ENCODE results near the gene LRBA. TPM values are rescaled to one million over a fixed set of nuclear protein-coding genes. Genes with fewer than 3 reads are reported as not detected.

Gene LRBA
- total RNA-seq, 1 experiment from 2014 or later: 77.4 TPM

DNA sequence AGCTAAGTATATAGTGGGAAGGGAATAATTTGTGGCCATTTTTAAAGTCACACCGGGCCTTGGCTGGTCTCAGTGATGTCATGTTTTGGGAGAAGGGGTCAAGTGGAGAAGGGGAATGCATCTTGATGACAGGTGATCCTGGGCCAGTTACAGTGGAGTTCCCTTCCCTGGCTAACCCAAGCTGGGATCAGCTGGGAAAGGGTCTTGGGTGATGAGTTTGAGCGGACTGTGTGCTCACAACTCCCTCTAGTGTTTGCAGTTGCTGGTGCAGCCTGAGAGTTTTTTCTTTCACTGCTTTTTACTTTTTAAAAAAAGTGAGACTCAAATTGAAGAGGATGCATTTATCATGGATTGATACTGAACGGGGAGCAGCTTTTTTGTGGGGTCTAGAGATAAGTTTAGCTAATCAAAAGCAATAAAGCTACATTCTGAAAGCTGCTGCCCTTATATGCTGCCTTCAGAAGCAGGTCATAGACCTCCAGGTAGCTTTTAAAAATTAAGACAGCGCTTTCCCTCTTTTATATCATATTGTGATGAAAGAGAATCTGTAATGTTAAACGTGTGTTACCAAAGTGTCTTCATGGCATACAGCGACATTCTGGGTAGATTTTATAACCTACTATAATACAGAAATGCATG is 772.1 kb downstream of the LRBA start:
- intact Hi-C loops (cut with micrococcal nuclease; ENCODE audit: unreplicated experiment): loop anchor here (1.0 to 10.0 kb wide), 5 partner anchors 168 to 328 kb away; partner anchors contain the start of gene DCLK2
- ChIA-PET POLR2A (ENCODE audit: unreplicated experiment) (interaction anchor here (0.6 kb wide), 1 partner anchor 34 kb away, joined by 3 read pairs; no protein-coding TSS in a partner anchor), CTCF (interaction anchor here (0.6 to 1.1 kb wide), 3 partner anchors 29 to 240 kb away, joined by 3 read pairs; no protein-coding TSS in a partner anchor)
- Histone ChIP-seq H3K36me3 (ENCODE audit: low read depth) (no peaks in the 10 kb centered on the region), H3K4me2 (no peak overlapping the region), H3K9me3 (ENCODE audit: insufficient read depth, low read depth) (no peaks in the 10 kb centered on the region), H3F3A (ENCODE audit: insufficient read depth, low read depth) (no peaks in the 10 kb centered on the region), H2AFZ (no peak overlapping the region), H3K4me1 (replicated peaks; ENCODE audit: insufficient read depth) (no peaks in the 10 kb centered on the region), H3K79me2 (ENCODE audit: low read depth) (no peaks in the 10 kb centered on the region), H3K4me3 (no peak overlapping the region), H3K9me2 (ENCODE audit: insufficient read depth) (no peaks in the 10 kb centered on the region), H3K27ac (no peak overlapping the region), H4K20me1 (ENCODE audit: insufficient read depth) (no peaks in the 10 kb centered on the region), H3K27me3 (ENCODE audit: insufficient read depth, low read depth) (no peaks in the 10 kb centered on the region)
- BruUV-seq (replicated peaks): no TSS peak
- DNase-seq: peak in 1 of 2 experiments; percentile 34
- TF ChIP-seq EZH2 (IDR thresholded peaks at IDR 0.05; ENCODE audit: low read depth): no peak
- TF ChIP-seq, protein P1, sequence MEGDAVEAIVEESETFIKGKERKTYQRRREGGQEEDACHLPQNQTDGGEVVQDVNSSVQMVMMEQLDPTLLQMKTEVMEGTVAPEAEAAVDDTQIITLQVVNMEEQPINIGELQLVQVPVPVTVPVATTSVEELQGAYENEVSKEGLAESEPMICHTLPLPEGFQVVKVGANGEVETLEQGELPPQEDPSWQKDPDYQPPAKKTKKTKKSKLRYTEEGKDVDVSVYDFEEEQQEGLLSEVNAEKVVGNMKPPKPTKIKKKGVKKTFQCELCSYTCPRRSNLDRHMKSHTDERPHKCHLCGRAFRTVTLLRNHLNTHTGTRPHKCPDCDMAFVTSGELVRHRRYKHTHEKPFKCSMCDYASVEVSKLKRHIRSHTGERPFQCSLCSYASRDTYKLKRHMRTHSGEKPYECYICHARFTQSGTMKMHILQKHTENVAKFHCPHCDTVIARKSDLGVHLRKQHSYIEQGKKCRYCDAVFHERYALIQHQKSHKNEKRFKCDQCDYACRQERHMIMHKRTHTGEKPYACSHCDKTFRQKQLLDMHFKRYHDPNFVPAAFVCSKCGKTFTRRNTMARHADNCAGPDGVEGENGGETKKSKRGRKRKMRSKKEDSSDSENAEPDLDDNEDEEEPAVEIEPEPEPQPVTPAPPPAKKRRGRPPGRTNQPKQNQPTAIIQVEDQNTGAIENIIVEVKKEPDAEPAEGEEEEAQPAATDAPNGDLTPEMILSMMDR (conservative IDR thresholded peaks at IDR 0.05): peak; percentile 82

DNA sequence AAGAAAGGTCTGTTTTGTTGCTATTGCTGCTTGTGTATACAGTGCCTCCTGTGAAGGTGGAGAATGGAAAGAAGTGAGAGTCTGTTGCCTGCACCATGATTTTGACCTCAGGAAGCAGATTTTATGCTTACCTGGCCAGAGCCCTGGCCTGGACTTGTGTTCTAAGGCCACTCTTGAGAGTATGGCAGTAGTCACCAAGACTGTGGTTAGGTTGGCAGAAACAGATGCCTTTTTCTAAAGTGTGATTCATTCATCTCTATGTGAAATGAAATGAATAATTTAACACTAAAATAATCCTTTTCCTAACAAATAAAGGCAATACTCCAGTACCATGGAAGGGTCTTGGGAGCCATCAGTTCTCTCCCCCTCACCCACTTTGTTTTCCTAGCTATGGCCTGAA is 775.1 kb downstream of the LRBA start:
- intact Hi-C loops (cut with micrococcal nuclease; ENCODE audit: unreplicated experiment): loop anchor here (10.0 kb wide), 2 partner anchors 165 to 325 kb away; partner anchors contain the start of gene DCLK2

DNA sequence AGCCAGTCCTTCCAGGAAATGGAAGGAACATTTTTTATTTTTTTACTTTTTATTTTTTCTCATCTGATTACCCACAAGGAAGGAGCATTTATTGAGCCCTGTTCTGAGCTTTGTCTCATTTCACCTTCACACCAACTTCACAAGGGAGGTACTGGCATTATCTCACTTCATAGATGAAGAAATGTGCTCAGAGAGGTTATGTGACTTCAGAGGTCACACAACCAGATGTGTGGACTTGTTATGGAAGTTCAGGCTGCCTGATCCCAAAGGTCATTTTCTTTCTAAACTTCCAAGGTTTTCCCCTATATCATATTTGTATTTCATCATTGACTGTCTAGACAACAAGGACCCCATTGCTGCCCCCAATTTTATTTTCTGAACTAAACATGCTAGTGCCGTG is 776.5 kb downstream of the LRBA start:
- Histone ChIP-seq H3K27me3 (ENCODE audit: insufficient read depth, low read depth) (no peaks in the 10 kb centered on the region), H2AFZ (no peak overlapping the region), H3K9me2 (ENCODE audit: insufficient read depth) (no peaks in the 10 kb centered on the region), H3K27ac (no peak overlapping the region), H3K4me1 (replicated peaks; ENCODE audit: insufficient read depth) (peaks cover 14% of the 10 kb centered on the region), H4K20me1 (ENCODE audit: insufficient read depth) (no peaks in the 10 kb centered on the region), H3K36me3 (ENCODE audit: low read depth) (no peaks in the 10 kb centered on the region), H3K9me3 (ENCODE audit: insufficient read depth, low read depth) (no peaks in the 10 kb centered on the region), H3K79me2 (ENCODE audit: low read depth) (no peaks in the 10 kb centered on the region), H3F3A (ENCODE audit: insufficient read depth, low read depth) (no peaks in the 10 kb centered on the region), H3K4me2 (no peak overlapping the region), H3K4me3 (no peak overlapping the region)
- ChIA-PET CTCF (no interaction called here), POLR2A (ENCODE audit: unreplicated experiment) (no interaction called here)
- intact Hi-C loops (cut with micrococcal nuclease; ENCODE audit: unreplicated experiment): no loop called here
- BruUV-seq (replicated peaks): no TSS peak
- TF ChIP-seq, protein P1 (conservative IDR thresholded peaks at IDR 0.05): no peak
- no peak for TF ChIP-seq EZH2 (IDR thresholded peaks at IDR 0.05; ENCODE audit: low read depth)
- DNase-seq: no peak

More for the DNA sequence above, 775.1 kb downstream of the LRBA start:
- Histone ChIP-seq H3K79me2 (ENCODE audit: low read depth) (no peaks in the 10 kb centered on the region), H3K4me1 (replicated peaks; ENCODE audit: insufficient read depth) (peaks cover 14% of the 10 kb centered on the region), H2AFZ (no peak overlapping the region), H3F3A (ENCODE audit: insufficient read depth, low read depth) (no peaks in the 10 kb centered on the region), H3K9me3 (ENCODE audit: insufficient read depth, low read depth) (no peaks in the 10 kb centered on the region), H3K36me3 (ENCODE audit: low read depth) (no peaks in the 10 kb centered on the region), H3K4me3 (no peak overlapping the region), H4K20me1 (ENCODE audit: insufficient read depth) (no peaks in the 10 kb centered on the region), H3K27me3 (ENCODE audit: insufficient read depth, low read depth) (no peaks in the 10 kb centered on the region), H3K4me2 (no peak overlapping the region), H3K9me2 (ENCODE audit: insufficient read depth) (no peaks in the 10 kb centered on the region), H3K27ac (no peak overlapping the region)
- POLR2A ChIA-PET (ENCODE audit: unreplicated experiment): no interaction called here
- CTCF ChIA-PET: no interaction called here
- BruUV-seq (replicated peaks): no TSS peak
- DNase-seq: no peak
- TF ChIP-seq EZH2 (IDR thresholded peaks at IDR 0.05; ENCODE audit: low read depth): no peak
- TF ChIP-seq, protein P1 (conservative IDR thresholded peaks at IDR 0.05): no peak

Measured in PC-9 (cell line).